A549 (cell line): ENCODE data around the gene SPEF1. TPM values are rescaled to one million over a fixed set of nuclear protein-coding genes. Genes with fewer than 3 reads are reported as not detected.
A peak's percentile ranks its signal among the peaks of the same experiment; 100 is the strongest.

ENCODE experiments used
- ATAC-seq, 2 experiments: fragments of 200-7000 bp in 1 of 2; fragments of >200 bp in 1 of 2; cut with Nextera tagmentation in 1 of 2; cut with Tn5 transposase in 1 of 2; 3 replicates each; pipeline versions ENCODE4 v1.8.0 to v1.9.1; 2018 to 2020; ENCODE audit warnings: mild to moderate bottlenecking in 1 of 2, moderate library complexity in 1 of 2
- CTCF ChIA-PET: fragments of 300-600 bp; sonication (Branson Sonifier 250); formaldehyde crosslinking; extraction: SDS; loops from one replicate; lab custom pipeline; 2021; ENCODE audit warnings: antibody characterized with exemption, inconsistent platforms; lab: Yijun Ruan, JAX
- POLR2A ChIA-PET: fragments of 350-600 bp; formaldehyde crosslinking; extraction: SDS; loops from one replicate; lab custom pipeline; 2021; ENCODE audit warnings: antibody characterized with exemption, inconsistent platforms; lab: Yijun Ruan, JAX
- DNase-seq, 2 experiments: peaks; one replicate each; pipeline versions ENCODE4 v3.0.0 to v3.0.0-alpha.2; 2011 to 2016; ENCODE audit warnings: low read depth in 1 of 2, low spot score in 1 of 2
- FAIRE-seq: peaks from 2 replicates; lab custom pipeline; 2011; peaks lifted over from hg19 to GRCh38; lab: Jason Lieb, UNC
- H3K27ac ChIP-seq, 2 experiments: fragments of >200 bp; sonication (Bioruptor Twin); formaldehyde crosslinking; 3 replicates each; pipeline ENCODE4 v1.5.1; 2016 to 2017
- H3K4me1 ChIP-seq: fragments of >200 bp; sonication (Bioruptor Twin); formaldehyde crosslinking; 3 replicates; pipeline ENCODE4 v1.6.1; 2016
- H3K4me2 ChIP-seq: fragments of >200 bp; sonication (Bioruptor Twin); formaldehyde crosslinking; 3 replicates; pipeline ENCODE4 v1.6.1; 2016
- H3K4me3 ChIP-seq: fragments of >200 bp; sonication (Bioruptor Twin); formaldehyde crosslinking; 3 replicates; pipeline ENCODE4 v1.5.1; 2016
- H3K9me3 ChIP-seq: fragments of >200 bp; sonication (Bioruptor Twin); formaldehyde crosslinking; 3 replicates; pipeline ENCODE4 v1.6.1; 2016
- ATOH8 ChIP-seq: fragments of 250-450 bp; sonication (Bioruptor Pico); IDR thresholded peaks from 2 replicates; pipeline ENCODE4 v1.5.0; 2020; ENCODE audit warnings: low read depth, mild to moderate bottlenecking, moderate library complexity
- CBX2 ChIP-seq: fragments of 200-600 bp; sonication (generic); IDR thresholded peaks from 2 replicates; pipeline ENCODE4 v1.6.1; 2016; ENCODE audit warnings: low read depth, mild to moderate bottlenecking, borderline replicate concordance
- CBX8 ChIP-seq: fragments of 200-600 bp; sonication (generic); IDR thresholded peaks from 2 replicates; pipeline ENCODE4 v1.6.1; 2016
- CEBPB ChIP-seq, 2 experiments: fragments of >200 bp in 1 of 2; sonication (Bioruptor Twin) in 1 of 2; formaldehyde crosslinking in 1 of 2; IDR thresholded peaks; 2 replicates each; pipeline ENCODE4 v1.6.1; 2012 to 2016
- CHD2 ChIP-seq: fragments of 150-350 bp; IDR thresholded peaks from 2 replicates; pipeline ENCODE4 v1.6.1; 2014; ENCODE audit warnings: low read length; ENCODE audit not compliant: partially characterized antibody
- CHD4 ChIP-seq: fragments of 200-600 bp; sonication (generic); IDR thresholded peaks from 2 replicates; pipeline ENCODE4 v1.6.1; 2016; ENCODE audit warnings: antibody characterized with exemption, mild to moderate bottlenecking, borderline replicate concordance
- CTCF ChIP-seq: fragments of >200 bp; sonication (Bioruptor Twin); formaldehyde crosslinking; IDR thresholded peaks from 3 replicates; pipeline ENCODE4 v1.5.1; 2016
- EP300 ChIP-seq, 2 experiments: fragments of >200 bp; sonication (Bioruptor Twin); formaldehyde crosslinking; IDR thresholded peaks; 2 replicates in 1 of 2; 3 replicates in 1 of 2; pipeline ENCODE4 v1.6.1; 2016 to 2017
- FOSB ChIP-seq: fragments of 250-450 bp; sonication (Bioruptor Pico); IDR thresholded peaks from 2 replicates; pipeline ENCODE4 v1.5.0; 2020; ENCODE audit warnings: mild to moderate bottlenecking, moderate library complexity
- HEYL ChIP-seq: fragments of 250-450 bp; sonication (Bioruptor Pico); IDR thresholded peaks from 2 replicates; pipeline ENCODE4 v1.8.0; 2021; ENCODE audit warnings: mild to moderate bottlenecking, moderate library complexity
- HMGXB4 ChIP-seq: fragments of 250-450 bp; sonication (Bioruptor Pico); IDR thresholded peaks from 2 replicates; pipeline ENCODE4 v1.5.0; 2021; ENCODE audit warnings: mild to moderate bottlenecking, moderate library complexity, borderline replicate concordance
- HOXA7 ChIP-seq: fragments of 250-450 bp; sonication (Bioruptor Pico); IDR thresholded peaks from 2 replicates; pipeline ENCODE4 v1.5.0; 2020; ENCODE audit warnings: mild to moderate bottlenecking, moderate library complexity
- HOXB13 ChIP-seq: fragments of 250-450 bp; sonication (Bioruptor Pico); IDR thresholded peaks from 2 replicates; pipeline ENCODE4 v1.5.0; 2020; ENCODE audit warnings: low read depth, mild to moderate bottlenecking, moderate library complexity
- HOXB5 ChIP-seq: fragments of 250-450 bp; sonication (Bioruptor Pico); IDR thresholded peaks from 2 replicates; pipeline ENCODE4 v1.5.0; 2020; ENCODE audit warnings: mild to moderate bottlenecking, moderate library complexity
- JUN ChIP-seq, 2 experiments: fragments of >200 bp; sonication (Bioruptor Twin); formaldehyde crosslinking; IDR thresholded peaks; 2 replicates in 1 of 2; 3 replicates in 1 of 2; pipeline ENCODE4 v1.6.1; 2016 to 2017
- KDM1A ChIP-seq: fragments of 200-600 bp; sonication (generic); IDR thresholded peaks from 2 replicates; pipeline ENCODE4 v1.6.1; 2016; ENCODE audit warnings: low read depth, mild to moderate bottlenecking
- KDM5A ChIP-seq: fragments of 200-600 bp; sonication (generic); IDR thresholded peaks from 2 replicates; pipeline ENCODE4 v1.6.1; 2016; ENCODE audit warnings: antibody characterized with exemption, mild to moderate bottlenecking
- NPAS2 ChIP-seq: fragments of 250-450 bp; sonication (Bioruptor Pico); IDR thresholded peaks from 2 replicates; pipeline ENCODE4 v1.8.0; 2022; ENCODE audit warnings: mild to moderate bottlenecking, moderate library complexity, borderline replicate concordance
- NR3C1 ChIP-seq: fragments of >200 bp; sonication (Bioruptor Twin); formaldehyde crosslinking; IDR thresholded peaks from 3 replicates; pipeline ENCODE4 v1.6.1; 2017
- PBX3 ChIP-seq: IDR thresholded peaks from 2 replicates; pipeline ENCODE4 v1.6.1; 2012
- RCOR1 ChIP-seq: fragments of 150-350 bp; IDR thresholded peaks from 2 replicates; pipeline ENCODE4 v1.6.1; 2014; ENCODE audit warnings: antibody characterized with exemption, low read length, low read depth
- SREBF2 ChIP-seq: fragments of 450-650 bp; IDR thresholded peaks from 2 replicates; pipeline ENCODE4 v1.6.1; 2014; ENCODE audit warnings: mild to moderate bottlenecking, moderate library complexity
- TFCP2L1 ChIP-seq: fragments of 250-450 bp; sonication (Bioruptor Pico); IDR thresholded peaks from 2 replicates; pipeline ENCODE4 v1.5.0; 2021; ENCODE audit warnings: mild to moderate bottlenecking
- USF2 ChIP-seq: fragments of 450-650 bp; IDR thresholded peaks from 2 replicates; pipeline ENCODE4 v1.6.1; 2014; ENCODE audit warnings: antibody characterized with exemption
- ZC3H11A ChIP-seq: fragments of 450-650 bp; IDR thresholded peaks from 2 replicates; pipeline ENCODE4 v1.6.1; 2014; ENCODE audit warnings: antibody characterized with exemption, mild to moderate bottlenecking
- ZNF302 ChIP-seq: fragments of 250-450 bp; sonication (Bioruptor Pico); IDR thresholded peaks from 2 replicates; pipeline ENCODE4 v1.9.0; 2021; ENCODE audit warnings: inconsistent platforms, mild to moderate bottlenecking, moderate library complexity
- ZSCAN20 ChIP-seq: fragments of 250-450 bp; sonication (Bioruptor Pico); IDR thresholded peaks from 2 replicates; pipeline ENCODE4 v1.8.0; 2022; ENCODE audit warnings: mild to moderate bottlenecking, moderate library complexity
- WGBS: methylation state at CpG from one replicate; pipeline ENCODE4 v1.1.6; 2017; ENCODE audit errors: missing lambda C conversion rate; 5-methylcytosine and 5-hydroxymethylcytosine counted together
- polyA plus RNA-seq, 4 experiments: library from polyadenylated mRNA; depleted of rRNA in 3 of 4; stranded (reverse); fragments of >200 nt; fragmentation: RNase III in 1 of 4; extraction: RNeasy Plus Mini Kit Qiagen cat#74134 plus additional on column Dnase treatment in 1 of 4; gene quantifications; 2 replicates in 3 of 4; 3 replicates in 1 of 4; pipeline ENCODE4 v1.2.3, GENCODE V29; 2011 to 2017

Gene SPEF1
- polyA plus RNA-seq, 2 of the 4 experiments (the other 2 are of a cell fraction): 0.41 to 1.3 TPM

- no peak for TF ChIP-seq ATOH8 (CRISPR knock-in tag)
- TF ChIP-seq EP300 (IDR thresholded peaks at IDR 0.05): no peak
- peak; percentile 62 for TF ChIP-seq FOSB
- TF ChIP-seq NR3C1: no peak
- no peak for TF ChIP-seq SREBF2
- peak; percentile 37; the same call in 2 of the 3 replicates for TF ChIP-seq CTCF
- no peak for TF ChIP-seq ZC3H11A
- TF ChIP-seq NPAS2 (CRISPR knock-in tag): no peak
- TF ChIP-seq RCOR1: peak; percentile 87; the same call in 1 of the 2 replicates
- TF ChIP-seq PBX3: peak; percentile 56; the same call in 1 of the 2 replicates
- peak; percentile 98 for TF ChIP-seq KDM1A
- TF ChIP-seq CBX8: no peak
- no peak for TF ChIP-seq HEYL (CRISPR knock-in tag)
- TF ChIP-seq TFCP2L1 (CRISPR knock-in tag): 0 out of 2 replicates have a peak, but pooled peaks have one; percentile 3
- no peak for TF ChIP-seq ZNF302 (CRISPR knock-in tag)
- peak; percentile 86 for TF ChIP-seq CHD2
- TF ChIP-seq USF2: 0 out of 2 replicates have a peak, but pooled peaks have one; percentile 1
- TF ChIP-seq JUN (IDR thresholded peaks at IDR 0.05): peak; percentile 65 to 97; a peak in 4 of 5 replicates
- peak; percentile 79; the same call in 1 of the 2 replicates for TF ChIP-seq HOXB5 (CRISPR knock-in tag)
Observed at GRCh38 chr20:3795511-3796468, 14.5 kb upstream of the SPEF1 start, which contains the start of gene CDC25B (continued).

GRCh38 chr20:3794701-3795420 lies 13.6 kb upstream of the SPEF1 start:
- ChIA-PET CTCF (interaction anchor here (0.6 to 3.3 kb wide), 8 partner anchors 8 to 416 kb away, joined by 3 to 29 read pairs (median 5); partner anchors contain the start of genes CENPB and SPEF1), POLR2A (interaction anchor here (1.1 kb wide), 1 partner anchor 18 kb away, joined by 4 read pairs; no protein-coding TSS in a partner anchor)
- Histone ChIP-seq H3K4me2 (peak overlapping the region; percentile 84), H3K4me1 (peaks cover 27% of the 10 kb centered on the region), H3K27ac (peak overlapping the region; percentile 98 to 99), H3K9me3 (no peaks in the 10 kb centered on the region), H3K4me3 (peak overlapping the region; percentile 84)
- FAIRE-seq (no peak), ATAC-seq (no peak), DNase-seq (no peak)
- WGBS: 92% methylated on average over 25 of the region's 25 CpGs
- TF ChIP-seq ZSCAN20 (CRISPR knock-in tag) (no peak), JUN (IDR thresholded peaks at IDR 0.05) (no peak), HOXB13 (no peak), CBX2 (no peak), CEBPB (IDR thresholded peaks at IDR 0.05) (no peak), HOXA7 (CRISPR knock-in tag) (no peak), FOSB (no peak), KDM1A (no peak), ZNF302 (CRISPR knock-in tag) (no peak), CHD4 (no peak), NR3C1 (no peak), CTCF (no peak), KDM5A (no peak), HMGXB4 (CRISPR knock-in tag) (no peak)
